GM12872 (cell line): Measurements from ENCODE around the gene FZD10.

ENCODE experiments used
- CTCF ChIP-seq: IDR thresholded peaks from 3 replicates; pipeline ENCODE4 v1.5.1; 2011; ENCODE audit warnings: low read depth, mild to moderate bottlenecking, low read length, moderate library complexity; ENCODE audit not compliant: insufficient read depth

Gene FZD10

GRCh38 chr12:130141105-130141504, 21.2 kb upstream of the FZD10 start:
- TF ChIP-seq CTCF = no peak

- no peak for TF ChIP-seq CTCF
These were observed 20.2 kb upstream of the FZD10 start for GRCh38 chr12:130141901-130142683.

- no peak for TF ChIP-seq CTCF
These were observed 19.5 kb upstream of the FZD10 start for GRCh38 chr12:130142736-130143135.

GRCh38 chr12:130143136-130143535, 19.1 kb upstream of the FZD10 start:
- no peak for TF ChIP-seq CTCF

- TF ChIP-seq CTCF = no peak
These were observed 18.0 kb upstream of the FZD10 start for GRCh38 chr12:130144256-130144655.

- no peak for TF ChIP-seq CTCF
These were observed 16.5 kb upstream of the FZD10 start for GRCh38 chr12:130145731-130146130.

GRCh38 chr12:130146176-130146931, 15.9 kb upstream of the FZD10 start:
- TF ChIP-seq CTCF = no peak
